AG04449 (cell line): ENCODE data around the gene PLK2.
A peak's percentile ranks its signal among the peaks of the same experiment; 100 is the strongest.

ENCODE experiments used
- CTCF ChIA-PET: fragments of 350-600 bp; formaldehyde crosslinking; extraction: SDS; loops from one replicate; lab custom pipeline; 2021; ENCODE audit warnings: antibody characterized with exemption; lab: Yijun Ruan, JAX
- POLR2A ChIA-PET: fragments of 400-600, 350-600 bp; formaldehyde crosslinking; extraction: SDS; loops from one replicate; lab custom pipeline; 2020; ENCODE audit warnings: antibody characterized with exemption, inconsistent platforms; lab: Yijun Ruan, JAX
- DNase-seq: peaks from one replicate; pipeline ENCODE4 v3.0.0-alpha.2; 2010; ENCODE audit warnings: low read depth, low spot score
- H3K4me3 ChIP-seq: 2 replicates; pipeline ENCODE4 v1.5.1; 2011; ENCODE audit warnings: low read depth, mild to moderate bottlenecking, control low read depth, low read length
- CTCF ChIP-seq: IDR thresholded peaks from one replicate; pipeline ENCODE4 v1.5.1; 2011; ENCODE audit warnings: mild to moderate bottlenecking, moderate library complexity, low read length, control low read depth, inconsistent platforms; ENCODE audit not compliant: insufficient read depth; ENCODE audit errors: missing control alignments

PLK2 gene

GRCh38 chr5:58412081-58412480 is 47.8 kb downstream of the PLK2 start:
- TF ChIP-seq CTCF, result no peak
- no peak overlapping the region for H3K4me3 ChIP-seq
- CTCF ChIA-PET, result interaction anchor here (0.6 kb wide), 1 partner anchor 152 kb away, joined by 3 read pairs; no protein-coding TSS in a partner anchor
- POLR2A ChIA-PET, result no interaction called here
- DNase-seq, result no peak

- H3K4me3 ChIP-seq, result no peak overlapping the region
- ChIA-PET POLR2A (no interaction called here), CTCF (interaction anchor here (0.6 kb wide), 1 partner anchor 152 kb away, joined by 3 read pairs; no protein-coding TSS in a partner anchor)
- no peak for DNase-seq
- TF ChIP-seq CTCF, result no peak
These were observed 48.5 kb downstream of the PLK2 start for GRCh38 chr5:58411372-58411771.

GRCh38 chr5:58410441-58410840 is 49.4 kb downstream of the PLK2 start:
- no peak overlapping the region for H3K4me3 ChIP-seq
- CTCF ChIA-PET, result no interaction called here
- TF ChIP-seq CTCF, result no peak
- POLR2A ChIA-PET, result no interaction called here
- peak; percentile 60 for DNase-seq

- CTCF ChIA-PET, result interaction anchor here (0.9 to 1.2 kb wide), 2 partner anchors 15 to 628 kb away, joined by 3 to 4 read pairs; no protein-coding TSS in a partner anchor
- DNase-seq, result peak; percentile 51
- H3K4me3 ChIP-seq, result no peak overlapping the region
- POLR2A ChIA-PET, result no interaction called here
- no peak for TF ChIP-seq CTCF
These were observed 52.7 kb downstream of the PLK2 start for GRCh38 chr5:58407042-58407719.

- CTCF ChIA-PET, result no interaction called here
- DNase-seq, result no peak
- POLR2A ChIA-PET, result no interaction called here
- no peak for TF ChIP-seq CTCF
- no peak overlapping the region for H3K4me3 ChIP-seq
These were observed 53.5 kb downstream of the PLK2 start for GRCh38 chr5:58406394-58406793.

- POLR2A ChIA-PET, result no interaction called here
- DNase-seq, result no peak
- CTCF ChIA-PET, result interaction anchor here (1.1 kb wide), 1 partner anchor 626 kb away, joined by 4 read pairs; no protein-coding TSS in a partner anchor
- TF ChIP-seq CTCF, result no peak
- H3K4me3 ChIP-seq, result no peak overlapping the region
These were observed 54.7 kb downstream of the PLK2 start for GRCh38 chr5:58405175-58405574.
